ENCODE data around the gene KLF7. TPM values are rescaled to one million over a fixed set of nuclear protein-coding genes. Genes with fewer than 3 reads are reported as not detected.

The KLF7 gene
- total and polyA plus RNA-seq, 2 donors (not counting 1 experiment from before 2014, with no cell fraction given) = 12.9 to 21.0 TPM

- Histone ChIP-seq H3K79me2 (ENCODE audit: control insufficient read depth, insufficient read depth, low read length) (peaks cover 24% of the 10 kb centered on the region), H2AFZ (ENCODE audit: low read length) (no peak overlapping the region), H3K27me3 (ENCODE audit: control insufficient read depth, insufficient read depth, low read length) (no peaks in the 10 kb centered on the region), H4K20me1 (ENCODE audit: control insufficient read depth, extremely low read depth, insufficient read depth, low read length) (no peaks in the 10 kb centered on the region), H3K27ac (ENCODE audit: insufficient read depth, low read length) (no peak overlapping the region), H3K4me1 (ENCODE audit: control insufficient read depth, extremely low read depth, insufficient read depth, low read length) (no peaks in the 10 kb centered on the region), H3K36me3 (ENCODE audit: control insufficient read depth, insufficient read depth, low read length) (peaks cover 3% of the 10 kb centered on the region), H3K4me3 (replicated peaks in 1 of 4; ENCODE audit: control extremely low read depth in 1 of 4, insufficient read depth in 1 of 4, low read depth in 3 of 4, low read length in 4 of 4) (no peak overlapping the region), H3K4me2 (ENCODE audit: extremely low read depth, insufficient read depth, low read length) (no peak overlapping the region), H3K9me3 (ENCODE audit: control insufficient read depth, insufficient read depth, low read depth, low read length) (no peaks in the 10 kb centered on the region), H3K9ac (ENCODE audit: insufficient read depth, low read length) (no peak overlapping the region)
- no peak for TF ChIP-seq CTCF (conservative IDR thresholded peaks at IDR 0.05 in 1 of 2, IDR thresholded peaks at IDR 0.05 in 1 of 2; ENCODE audit: low read depth in 1 of 2, low read length in 2 of 2)
- DNase-seq (ENCODE audit: low read depth in 2 of 2) = no peak
These were observed 63.8 kb downstream of the KLF7 start for GRCh38 chr2:207101984-207102383.

GRCh38 chr2:207097278-207097677 is 68.5 kb downstream of the KLF7 start:
- Histone ChIP-seq H3K9me3 (ENCODE audit: control insufficient read depth, insufficient read depth, low read depth, low read length) (no peaks in the 10 kb centered on the region), H3K36me3 (ENCODE audit: control insufficient read depth, insufficient read depth, low read length) (no peaks in the 10 kb centered on the region), H3K79me2 (ENCODE audit: control insufficient read depth, insufficient read depth, low read length) (peaks cover 21% of the 10 kb centered on the region), H3K9ac (ENCODE audit: insufficient read depth, low read length) (no peak overlapping the region), H4K20me1 (ENCODE audit: control insufficient read depth, extremely low read depth, insufficient read depth, low read length) (no peaks in the 10 kb centered on the region), H3K4me1 (ENCODE audit: control insufficient read depth, extremely low read depth, insufficient read depth, low read length) (no peaks in the 10 kb centered on the region), H3K27ac (ENCODE audit: insufficient read depth, low read length) (no peak overlapping the region), H3K4me2 (ENCODE audit: extremely low read depth, insufficient read depth, low read length) (no peak overlapping the region), H3K4me3 (replicated peaks in 1 of 4; ENCODE audit: control extremely low read depth in 1 of 4, insufficient read depth in 1 of 4, low read depth in 3 of 4, low read length in 4 of 4) (no peak overlapping the region), H3K27me3 (ENCODE audit: control insufficient read depth, insufficient read depth, low read length) (no peaks in the 10 kb centered on the region), H2AFZ (ENCODE audit: low read length) (no peak overlapping the region)
- DNase-seq (ENCODE audit: low read depth in 2 of 2) = no peak
- TF ChIP-seq EZH2 (IDR thresholded peaks at IDR 0.05; ENCODE audit: low read length, missing control alignments) (no peak), CTCF (conservative IDR thresholded peaks at IDR 0.05 in 1 of 2, IDR thresholded peaks at IDR 0.05 in 1 of 2; ENCODE audit: low read depth in 1 of 2, low read length in 2 of 2) (no peak)

GRCh38 chr2:207095963-207096362 is 69.8 kb downstream of the KLF7 start:
- H4K20me1 ChIP-seq (ENCODE audit: control insufficient read depth, extremely low read depth, insufficient read depth, low read length) = no peaks in the 10 kb centered on the region
- no peaks in the 10 kb centered on the region for H3K36me3 ChIP-seq (ENCODE audit: control insufficient read depth, insufficient read depth, low read length)
- H3K4me3 ChIP-seq (replicated peaks in 1 of 4; ENCODE audit: control extremely low read depth in 1 of 4, insufficient read depth in 1 of 4, low read depth in 3 of 4, low read length in 4 of 4) = no peak overlapping the region

More at GRCh38 chr2:207095963-207096362, 69.8 kb downstream of the KLF7 start:
- peaks cover 20% of the 10 kb centered on the region for H3K79me2 ChIP-seq (ENCODE audit: control insufficient read depth, insufficient read depth, low read length)
- no peak overlapping the region for H3K9ac ChIP-seq (ENCODE audit: insufficient read depth, low read length)
- H3K9me3 ChIP-seq (ENCODE audit: control insufficient read depth, insufficient read depth, low read depth, low read length) = no peaks in the 10 kb centered on the region
- no peak overlapping the region for H3K27ac ChIP-seq (ENCODE audit: insufficient read depth, low read length)
- no peak for DNase-seq (ENCODE audit: low read depth in 2 of 2)
- H2AFZ ChIP-seq (ENCODE audit: low read length) = no peak overlapping the region
- TF ChIP-seq CTCF (conservative IDR thresholded peaks at IDR 0.05 in 1 of 2, IDR thresholded peaks at IDR 0.05 in 1 of 2; ENCODE audit: low read depth in 1 of 2, low read length in 2 of 2) (no peak), EZH2 (IDR thresholded peaks at IDR 0.05; ENCODE audit: low read length, missing control alignments) (no peak)
- H3K27me3 ChIP-seq (ENCODE audit: control insufficient read depth, insufficient read depth, low read length) = no peaks in the 10 kb centered on the region
- no peaks in the 10 kb centered on the region for H3K4me1 ChIP-seq (ENCODE audit: control insufficient read depth, extremely low read depth, insufficient read depth, low read length)
- H3K4me2 ChIP-seq (ENCODE audit: extremely low read depth, insufficient read depth, low read length) = no peak overlapping the region

Measured in fibroblast of lung (primary cell).